K562 (cell line): ENCODE measurements around the gene BEST2. TPM values are rescaled to one million over a fixed set of nuclear protein-coding genes. Genes with fewer than 3 reads are reported as not detected.

Experiments
- CREB1 ChIP-seq, 2 experiments: sonication (generic) in 1 of 2; formaldehyde crosslinking in 1 of 2; IDR thresholded peaks; 2 replicates each; pipeline versions ENCODE4 v1.6.1 to v1.8.0; 2012 to 2022; ENCODE audit warnings: inconsistent platforms in 1 of 2, mild to moderate bottlenecking in 1 of 2, missing genetic modification reagents in 1 of 2, moderate library complexity in 1 of 2
- CTCF ChIP-seq, 3 experiments: IDR thresholded peaks in 2 of 3; conservative IDR thresholded peaks in 1 of 3; 2 replicates each; pipeline ENCODE4 v1.5.1; 2011 to 2012; ENCODE audit warnings: low read length in 3 of 3, mild to moderate bottlenecking in 3 of 3, control low read depth in 2 of 3, improper control_type of control experiment in 1 of 3, inconsistent platforms in 1 of 3, low read depth in 1 of 3, mixed read lengths in 1 of 3, moderate library complexity in 1 of 3; ENCODE audit not compliant: insufficient read depth in 2 of 3
- ETV5 ChIP-seq: sonication (generic); formaldehyde crosslinking; IDR thresholded peaks from 2 replicates; pipeline ENCODE4 v1.4.0; 2020; ENCODE audit warnings: low read depth, mild to moderate bottlenecking, missing genetic modification reagents
- FOXJ2 ChIP-seq: fragments of 200-800 bp; sonication (Bioruptor generic); IDR thresholded peaks from 2 replicates; pipeline ENCODE4 v1.6.1; 2016; ENCODE audit warnings: missing genetic modification characterization, missing compliant biosample characterization
- FUS ChIP-seq: fragments of 200-400 bp; formaldehyde crosslinking; optimal IDR thresholded peaks from 2 replicates; pipeline ENCODE3; 2017; ENCODE audit warnings: low read depth, low read length
- GABPB1 ChIP-seq: sonication (generic); formaldehyde crosslinking; IDR thresholded peaks from 2 replicates; pipeline ENCODE4 v1.8.0; 2022; ENCODE audit warnings: mild to moderate bottlenecking, missing genetic modification reagents
- IFI16 ChIP-seq: fragments of 250-450 bp; sonication (Bioruptor Pico); IDR thresholded peaks from 2 replicates; pipeline ENCODE4 v2.1.2; 2022; ENCODE audit warnings: mild to moderate bottlenecking, inconsistent platforms
- JUND ChIP-seq, 2 experiments: IDR thresholded peaks; 2 replicates in 1 of 2; 3 replicates in 1 of 2; pipeline ENCODE4 v1.6.1; 2011; ENCODE audit warnings: borderline replicate concordance in 2 of 2, low read depth in 2 of 2, low read length in 2 of 2, improper control_type of control experiment in 1 of 2, missing biosample characterization in 1 of 2, missing genetic modification characterization in 1 of 2, missing genetic modification reagents in 1 of 2
- NR1H2 ChIP-seq: sonication (generic); formaldehyde crosslinking; IDR thresholded peaks from 2 replicates; pipeline ENCODE4 v1.4.0; 2020; ENCODE audit warnings: mild to moderate bottlenecking, missing genetic modification reagents
- PHTF2 ChIP-seq: fragments of 250-450 bp; sonication (Bioruptor Pico); IDR thresholded peaks from 2 replicates; pipeline ENCODE4 v1.5.0; 2021; ENCODE audit warnings: mild to moderate bottlenecking
- POLR2A ChIP-seq: fragments of 450-650 bp; conservative IDR thresholded peaks from 2 replicates; pipeline ENCODE4 v1.6.1; 2016
- POLR2G ChIP-seq: fragments of 200-400 bp; formaldehyde crosslinking; IDR thresholded peaks from 2 replicates; pipeline ENCODE4 v1.6.1; 2017; ENCODE audit warnings: low read depth, mild to moderate bottlenecking, antibody characterized with exemption, low read length, moderate library complexity
- RBFOX2 ChIP-seq: fragments of 200-400 bp; formaldehyde crosslinking; IDR thresholded peaks from 2 replicates; pipeline ENCODE4 v1.6.1; 2017; ENCODE audit warnings: low read depth, mild to moderate bottlenecking, low read length, moderate library complexity
- SIN3A ChIP-seq, 2 experiments: fragments of 150-350 bp in 1 of 2; IDR thresholded peaks; 2 replicates each; pipeline ENCODE4 v1.6.1; 2011 to 2016; ENCODE audit warnings: borderline replicate concordance in 2 of 2, low read depth in 2 of 2, low read length in 2 of 2, mild to moderate bottlenecking in 2 of 2, moderate library complexity in 2 of 2; ENCODE audit not compliant: control insufficient read depth in 1 of 2
- SIX5 ChIP-seq, 2 experiments: IDR thresholded peaks; 2 replicates each; pipeline ENCODE4 v1.6.1; 2011; ENCODE audit warnings: low read length in 2 of 2, borderline replicate concordance in 1 of 2, low read depth in 1 of 2, mild to moderate bottlenecking in 1 of 2, moderate library complexity in 1 of 2; ENCODE audit not compliant: insufficient read depth in 1 of 2
- SNAPC5 ChIP-seq: fragments of 250-450 bp; sonication (Bioruptor Pico); IDR thresholded peaks from 2 replicates; pipeline ENCODE4 v1.8.0; 2021; ENCODE audit warnings: moderate library complexity, mild to moderate bottlenecking, inconsistent platforms
- TAF1 ChIP-seq: IDR thresholded peaks from 2 replicates; pipeline ENCODE4 v1.6.1; 2011; ENCODE audit warnings: mild to moderate bottlenecking, low read length, moderate library complexity; ENCODE audit not compliant: insufficient read depth, control insufficient read depth, severe bottlenecking; ENCODE audit errors: extremely low read depth
- ZNF124 ChIP-seq: sonication (generic); formaldehyde crosslinking; IDR thresholded peaks from 2 replicates; pipeline ENCODE4 v1.8.1; 2022; ENCODE audit warnings: missing genetic modification reagents
- ZNF174 ChIP-seq: fragments of 250-450 bp; sonication (Bioruptor Pico); IDR thresholded peaks from 2 replicates; pipeline ENCODE4 v1.4.0; 2020; ENCODE audit warnings: mild to moderate bottlenecking
- ZNF586 ChIP-seq: fragments of 450-650 bp; formaldehyde crosslinking; conservative IDR thresholded peaks from 2 replicates; pipeline ENCODE4 v1.4.0; 2020; ENCODE audit warnings: mild to moderate bottlenecking, moderate library complexity
- polyA plus RNA-seq, 8 experiments: library from polyadenylated mRNA; depleted of rRNA in 4 of 8; stranded (reverse) in 5 of 8; unstranded in 3 of 8; fragments of >200 nt; fragmentation: Nextera tagmentation in 2 of 8; fragmentation: Illumina TruSeq in 1 of 8; extraction: Ambion mirVana in 2 of 8; extraction: Trizol in 1 of 8; gene quantifications; 2 replicates each; pipeline versions ENCODE4 v1.2.1 to v1.2.3, GENCODE V29; 2011 to 2014; ENCODE audit warnings: inconsistent platforms in 1 of 8, missing spikeins in 1 of 8
- total RNA-seq, 7 experiments: library from RNA; depleted of rRNA in 6 of 7; stranded (reverse); fragments of >200 nt in 6 of 7; fragmentation: Illumina TruSeq in 2 of 7; extraction: Trizol in 2 of 7; gene quantifications; 2 replicates each; pipeline versions ENCODE4 v1.2.1 to v1.2.3, GENCODE V29; 2011 to 2021; ENCODE audit warnings: low replicate concordance in 1 of 7
- TF ChIP-seq, protein P1 (sequence below): fragments of 250-450 bp; sonication (Bioruptor Pico); IDR thresholded peaks from 2 replicates; pipeline ENCODE4 v1.9.0; 2021; ENCODE audit warnings: mild to moderate bottlenecking, inconsistent platforms

Gene BEST2
- total and polyA plus RNA-seq, 9 of the 15 experiments (the other 6 are each of a cell fraction or from before 2014, with no cell fraction given) = not detected

DNA sequence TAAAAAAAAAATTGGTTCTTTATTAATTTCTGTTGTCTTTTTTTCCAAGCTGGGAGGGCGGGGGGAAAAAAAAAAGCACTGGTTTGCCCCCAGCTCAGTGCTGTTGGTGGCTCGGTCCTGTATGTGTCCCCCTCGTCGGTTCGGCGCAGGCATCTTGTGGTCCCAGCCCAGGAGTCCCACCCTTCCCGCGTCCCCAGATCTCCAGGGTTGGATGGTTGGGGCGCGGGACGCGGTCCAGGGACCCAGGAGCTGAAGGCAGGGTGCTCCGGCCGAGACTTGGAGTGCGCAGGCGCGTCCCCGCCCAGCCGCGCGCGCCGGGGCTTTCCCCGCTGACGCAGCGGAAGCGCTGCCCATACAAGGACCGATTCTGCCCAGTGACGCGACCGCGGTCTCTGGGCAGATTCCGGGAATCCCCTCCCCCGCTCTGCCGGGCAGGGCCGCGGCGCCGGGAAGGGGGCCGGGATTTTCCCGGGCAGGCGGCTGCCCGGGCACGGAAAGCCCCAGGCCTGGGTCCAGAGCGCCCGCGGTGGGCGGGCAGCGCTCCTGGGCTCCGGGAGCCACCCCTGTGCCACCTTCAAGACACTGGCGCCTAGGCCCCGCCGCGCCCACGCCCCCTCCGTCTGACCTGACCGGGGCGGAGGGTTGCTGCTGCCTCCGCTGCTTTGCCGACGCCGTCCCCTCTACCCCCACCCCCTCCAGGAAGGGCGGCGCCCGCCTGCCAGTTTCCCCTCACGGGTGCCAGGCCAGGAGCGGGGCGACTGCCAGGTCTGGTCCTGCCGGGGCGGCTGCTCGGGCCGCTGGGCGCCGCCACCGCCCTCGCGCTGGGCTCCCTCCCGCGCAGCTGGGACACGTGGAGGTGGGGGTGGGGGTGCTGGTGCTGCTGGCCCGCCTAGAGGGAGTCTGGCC is 42.0 kb downstream of the BEST2 start (continued):
- TF ChIP-seq POLR2G (peak; percentile 92), FUS (peak; percentile 99), POLR2A (peak; percentile 74), CTCF (IDR thresholded peaks at IDR 0.05 in 2 of 3, conservative IDR thresholded peaks at IDR 0.05 in 1 of 3; ENCODE audit: insufficient read depth in 2 of 3, low read depth in 1 of 3, low read length in 3 of 3) (no peak), SNAPC5 (CRISPR knock-in tag) (no peak), CREB1 (IDR thresholded peaks at IDR 0.05) (peak; percentile 86), CREB1 (CRISPR knock-in tag; IDR thresholded peaks at IDR 0.05) (peak; percentile 88), IFI16 (no peak), PHTF2 (no peak), ZNF586 (CRISPR knock-in tag) (0 out of 2 replicates have a peak, but pooled peaks have one; percentile 16), FOXJ2 (tag) (peak; percentile 64), ZNF124 (no peak), RBFOX2 (peak; percentile 79), SIX5 (IDR thresholded peaks at IDR 0.05; ENCODE audit: borderline replicate concordance in 1 of 2, insufficient read depth in 1 of 2, low read depth in 1 of 2, low read length in 2 of 2) (no peak), TAF1 (peak; percentile 48), JUND (IDR thresholded peaks at IDR 0.05; ENCODE audit: borderline replicate concordance, low read depth, low read length) (peak; percentile 64; the same call in 1 of the 2 replicates), JUND (tag; IDR thresholded peaks at IDR 0.05; ENCODE audit: borderline replicate concordance, low read depth, low read length) (peak; percentile 35; the same call in 1 of the 3 replicates), GABPB1 (CRISPR knock-in tag) (no peak), ZNF174 (CRISPR knock-in tag) (no peak), SIN3A (IDR thresholded peaks at IDR 0.05; ENCODE audit: borderline replicate concordance in 2 of 2, control insufficient read depth in 1 of 2, low read depth in 2 of 2, low read length in 2 of 2) (peak; percentile 80 to 93; a peak in 2 of 4 replicates), ETV5 (CRISPR knock-in tag) (peak; percentile 68; the same call in 1 of the 2 replicates), NR1H2 (peak; percentile 65; the same call in 1 of the 2 replicates)
- TF ChIP-seq, protein P1, sequence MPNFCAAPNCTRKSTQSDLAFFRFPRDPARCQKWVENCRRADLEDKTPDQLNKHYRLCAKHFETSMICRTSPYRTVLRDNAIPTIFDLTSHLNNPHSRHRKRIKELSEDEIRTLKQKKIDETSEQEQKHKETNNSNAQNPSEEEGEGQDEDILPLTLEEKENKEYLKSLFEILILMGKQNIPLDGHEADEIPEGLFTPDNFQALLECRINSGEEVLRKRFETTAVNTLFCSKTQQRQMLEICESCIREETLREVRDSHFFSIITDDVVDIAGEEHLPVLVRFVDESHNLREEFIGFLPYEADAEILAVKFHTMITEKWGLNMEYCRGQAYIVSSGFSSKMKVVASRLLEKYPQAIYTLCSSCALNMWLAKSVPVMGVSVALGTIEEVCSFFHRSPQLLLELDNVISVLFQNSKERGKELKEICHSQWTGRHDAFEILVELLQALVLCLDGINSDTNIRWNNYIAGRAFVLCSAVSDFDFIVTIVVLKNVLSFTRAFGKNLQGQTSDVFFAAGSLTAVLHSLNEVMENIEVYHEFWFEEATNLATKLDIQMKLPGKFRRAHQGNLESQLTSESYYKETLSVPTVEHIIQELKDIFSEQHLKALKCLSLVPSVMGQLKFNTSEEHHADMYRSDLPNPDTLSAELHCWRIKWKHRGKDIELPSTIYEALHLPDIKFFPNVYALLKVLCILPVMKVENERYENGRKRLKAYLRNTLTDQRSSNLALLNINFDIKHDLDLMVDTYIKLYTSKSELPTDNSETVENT (CRISPR knock-in tag) = 0 out of 2 replicates have a peak, but pooled peaks have one; percentile 25
